ENCODE data around the gene OTUD5. TPM values are rescaled to one million over a fixed set of nuclear protein-coding genes. Genes with fewer than 3 reads are reported as not detected.

Gene OTUD5
- total and polyA plus RNA-seq, 2 of the 13 experiments (the other 11 are each of a cell fraction or from before 2014, with no cell fraction given) = 18.4 to 42.2 TPM

- TF ChIP-seq ZNF354B (CRISPR knock-in tag; IDR thresholded peaks at IDR 0.05) (no peak), ZNF737 (CRISPR knock-in tag; IDR thresholded peaks at IDR 0.05; ENCODE audit: borderline replicate concordance) (no peak), IRX3 (CRISPR knock-in tag; IDR thresholded peaks at IDR 0.05; ENCODE audit: borderline replicate concordance, low read depth) (no peak), POLR2AphosphoS5 (IDR thresholded peaks at IDR 0.05; ENCODE audit: low read depth, low read length) (peak; percentile 92), ZKSCAN5 (CRISPR knock-in tag; IDR thresholded peaks at IDR 0.05) (no peak), NBN (conservative IDR thresholded peaks at IDR 0.05) (no peak), CBX2 (IDR thresholded peaks at IDR 0.05; ENCODE audit: low read depth, low read length) (no peak), CBX2 (CRISPR knock-in tag; IDR thresholded peaks at IDR 0.05; ENCODE audit: low read depth) (no peak), CENPX (CRISPR knock-in tag; IDR thresholded peaks at IDR 0.05) (no peak), PBX3 (CRISPR knock-in tag; IDR thresholded peaks at IDR 0.05; ENCODE audit: borderline replicate concordance) (no peak), ZNF724P (CRISPR knock-in tag; IDR thresholded peaks at IDR 0.05; ENCODE audit: borderline replicate concordance) (no peak), STAT6 (CRISPR knock-in tag; IDR thresholded peaks at IDR 0.05; ENCODE audit: borderline replicate concordance) (no peak), ZNF350 (CRISPR knock-in tag; IDR thresholded peaks at IDR 0.05; ENCODE audit: borderline replicate concordance, low read depth) (no peak), GMEB1 (CRISPR knock-in tag; IDR thresholded peaks at IDR 0.05; ENCODE audit: borderline replicate concordance) (peak; percentile 96), IRF1 (CRISPR knock-in tag; IDR thresholded peaks at IDR 0.05; ENCODE audit: low read depth) (no peak), PTBP1 (IDR thresholded peaks at IDR 0.05; ENCODE audit: low read depth, low read length, poor library complexity, severe bottlenecking) (no peak), TFAP4 (IDR thresholded peaks at IDR 0.05; ENCODE audit: borderline replicate concordance, low read depth) (no peak), ZNF414 (CRISPR knock-in tag; IDR thresholded peaks at IDR 0.05) (no peak), MBNL3 (CRISPR knock-in tag; conservative IDR thresholded peaks at IDR 0.05) (no peak), PAX8 (CRISPR knock-in tag; IDR thresholded peaks at IDR 0.05; ENCODE audit: borderline replicate concordance) (no peak), ZNF839 (CRISPR knock-in tag; IDR thresholded peaks at IDR 0.05; ENCODE audit: borderline replicate concordance) (no peak)
Measured at GRCh38 chrX:48897625-48898306, 59.6 kb downstream of the OTUD5 start, which contains the start of the genes PQBP1 and TIMM17B (continued).
